ENCODE data around the gene WWC2.

- TF ChIP-seq ZBTB49 (tag by site-specific recombination; IDR thresholded peaks at IDR 0.05; ENCODE audit: low read depth): no peak
- no peak for TF ChIP-seq CTCF (tag by site-specific recombination; IDR thresholded peaks at IDR 0.05)
- TF ChIP-seq ZNF792 (tag by site-specific recombination; IDR thresholded peaks at IDR 0.05): no peak
- TF ChIP-seq REST (tag by site-specific recombination; IDR thresholded peaks at IDR 0.05): no peak
- no peak for TF ChIP-seq ZNF121 (tag by site-specific recombination; IDR thresholded peaks at IDR 0.05)
- no peak for TF ChIP-seq ZNF114 (tag by site-specific recombination; IDR thresholded peaks at IDR 0.05)
- TF ChIP-seq ZNF513 (tag by site-specific recombination; IDR thresholded peaks at IDR 0.05): no peak
- TF ChIP-seq ZNF239 (tag by site-specific recombination; IDR thresholded peaks at IDR 0.05): no peak
- no peak for TF ChIP-seq PBX3 (CRISPR knock-in tag; IDR thresholded peaks at IDR 0.05)
- TF ChIP-seq ZNF629 (tag by site-specific recombination; IDR thresholded peaks at IDR 0.05): no peak
- no peak for TF ChIP-seq KLF17 (tag by site-specific recombination; IDR thresholded peaks at IDR 0.05)
- TF ChIP-seq GLI4 (tag by site-specific recombination; IDR thresholded peaks at IDR 0.05): no peak
- TF ChIP-seq ZNF146 (tag by site-specific recombination; IDR thresholded peaks at IDR 0.05): no peak
Measured at GRCh38 chr4:183082053-183082452, 17.0 kb upstream of the WWC2 start.
